HepG2 (cell line): ENCODE results near the gene ADGRL1.

Experiments
- HMG20B ChIP-seq: conservative IDR thresholded peaks from 2 replicates; pipeline ENCODE4 v1.6.1; 2016; ENCODE audit warnings: missing genetic modification reagents, missing compliant biosample characterization
- KLF13 ChIP-seq: sonication (generic); formaldehyde crosslinking; IDR thresholded peaks from 2 replicates; pipeline ENCODE4 v1.4.0; 2020; ENCODE audit warnings: mild to moderate bottlenecking, missing genetic modification reagents
- TF ChIP-seq, protein P1 (sequence below): sonication (generic); formaldehyde crosslinking; conservative IDR thresholded peaks from 2 replicates; pipeline ENCODE4 v1.8.0; 2022; ENCODE audit warnings: low read depth, missing genetic modification reagents
- TF ChIP-seq, protein P2 (sequence below): sonication (generic); formaldehyde crosslinking; conservative IDR thresholded peaks from 2 replicates; pipeline ENCODE4 v1.4.0; 2020; ENCODE audit warnings: missing genetic modification reagents
- TF ChIP-seq, protein P3 (sequence below): sonication (generic); formaldehyde crosslinking; IDR thresholded peaks from 2 replicates; pipeline ENCODE4 v1.5.0; 2020; ENCODE audit warnings: mild to moderate bottlenecking, missing genetic modification reagents, moderate library complexity

DNA sequence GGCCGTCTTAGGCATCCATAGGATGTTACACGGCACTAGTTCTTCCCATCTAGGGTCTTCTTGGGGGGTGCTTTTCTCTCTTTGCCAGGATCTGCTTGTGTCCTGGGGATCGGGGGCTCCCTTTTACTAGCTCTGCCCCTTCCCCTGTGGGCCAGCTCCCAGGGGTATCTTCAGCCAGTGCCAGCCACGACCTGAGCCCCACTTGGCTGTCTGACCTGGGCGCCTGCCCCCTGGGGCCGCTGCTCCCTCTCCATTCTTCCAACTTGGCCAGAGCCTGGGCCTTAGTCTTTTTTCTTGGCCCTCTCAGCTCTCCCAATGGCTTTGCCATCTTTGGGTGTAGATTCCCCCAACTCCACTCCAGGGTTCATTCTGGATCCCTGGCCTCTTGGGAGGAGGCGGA is 91.5 kb downstream of the ADGRL1 start:
- TF ChIP-seq, protein P1, sequence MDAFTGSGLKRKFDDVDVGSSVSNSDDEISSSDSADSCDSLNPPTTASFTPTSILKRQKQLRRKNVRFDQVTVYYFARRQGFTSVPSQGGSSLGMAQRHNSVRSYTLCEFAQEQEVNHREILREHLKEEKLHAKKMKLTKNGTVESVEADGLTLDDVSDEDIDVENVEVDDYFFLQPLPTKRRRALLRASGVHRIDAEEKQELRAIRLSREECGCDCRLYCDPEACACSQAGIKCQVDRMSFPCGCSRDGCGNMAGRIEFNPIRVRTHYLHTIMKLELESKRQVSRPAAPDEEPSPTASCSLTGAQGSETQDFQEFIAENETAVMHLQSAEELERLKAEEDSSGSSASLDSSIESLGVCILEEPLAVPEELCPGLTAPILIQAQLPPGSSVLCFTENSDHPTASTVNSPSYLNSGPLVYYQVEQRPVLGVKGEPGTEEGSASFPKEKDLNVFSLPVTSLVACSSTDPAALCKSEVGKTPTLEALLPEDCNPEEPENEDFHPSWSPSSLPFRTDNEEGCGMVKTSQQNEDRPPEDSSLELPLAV (CRISPR knock-in tag), result no peak
- TF ChIP-seq, protein P2, sequence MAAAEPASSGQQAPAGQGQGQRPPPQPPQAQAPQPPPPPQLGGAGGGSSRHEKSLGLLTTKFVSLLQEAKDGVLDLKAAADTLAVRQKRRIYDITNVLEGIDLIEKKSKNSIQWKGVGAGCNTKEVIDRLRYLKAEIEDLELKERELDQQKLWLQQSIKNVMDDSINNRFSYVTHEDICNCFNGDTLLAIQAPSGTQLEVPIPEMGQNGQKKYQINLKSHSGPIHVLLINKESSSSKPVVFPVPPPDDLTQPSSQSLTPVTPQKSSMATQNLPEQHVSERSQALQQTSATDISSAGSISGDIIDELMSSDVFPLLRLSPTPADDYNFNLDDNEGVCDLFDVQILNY (CRISPR knock-in tag), result no peak
- TF ChIP-seq HMG20B (CRISPR knock-in tag) (no peak), KLF13 (no peak)
- TF ChIP-seq, protein P3, sequence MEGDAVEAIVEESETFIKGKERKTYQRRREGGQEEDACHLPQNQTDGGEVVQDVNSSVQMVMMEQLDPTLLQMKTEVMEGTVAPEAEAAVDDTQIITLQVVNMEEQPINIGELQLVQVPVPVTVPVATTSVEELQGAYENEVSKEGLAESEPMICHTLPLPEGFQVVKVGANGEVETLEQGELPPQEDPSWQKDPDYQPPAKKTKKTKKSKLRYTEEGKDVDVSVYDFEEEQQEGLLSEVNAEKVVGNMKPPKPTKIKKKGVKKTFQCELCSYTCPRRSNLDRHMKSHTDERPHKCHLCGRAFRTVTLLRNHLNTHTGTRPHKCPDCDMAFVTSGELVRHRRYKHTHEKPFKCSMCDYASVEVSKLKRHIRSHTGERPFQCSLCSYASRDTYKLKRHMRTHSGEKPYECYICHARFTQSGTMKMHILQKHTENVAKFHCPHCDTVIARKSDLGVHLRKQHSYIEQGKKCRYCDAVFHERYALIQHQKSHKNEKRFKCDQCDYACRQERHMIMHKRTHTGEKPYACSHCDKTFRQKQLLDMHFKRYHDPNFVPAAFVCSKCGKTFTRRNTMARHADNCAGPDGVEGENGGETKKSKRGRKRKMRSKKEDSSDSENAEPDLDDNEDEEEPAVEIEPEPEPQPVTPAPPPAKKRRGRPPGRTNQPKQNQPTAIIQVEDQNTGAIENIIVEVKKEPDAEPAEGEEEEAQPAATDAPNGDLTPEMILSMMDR, result no peak
